GM19023 (cell line): ENCODE measurements around the gene AP3M1.
A peak's percentile ranks its signal among the peaks of the same experiment; 100 is the strongest.

Experiments
- ATAC-seq: cut with Tn5 transposase; IDR thresholded peaks from one replicate; pipeline ENCODE4 v1.9.1; 2021; ENCODE audit warnings: mild to moderate bottlenecking, moderate library complexity; ENCODE audit not compliant: unreplicated experiment

Gene AP3M1

GRCh38 chr10:74117738-74118137 lies 32.9 kb downstream of the AP3M1 start:
- no peak for ATAC-seq

DNA sequence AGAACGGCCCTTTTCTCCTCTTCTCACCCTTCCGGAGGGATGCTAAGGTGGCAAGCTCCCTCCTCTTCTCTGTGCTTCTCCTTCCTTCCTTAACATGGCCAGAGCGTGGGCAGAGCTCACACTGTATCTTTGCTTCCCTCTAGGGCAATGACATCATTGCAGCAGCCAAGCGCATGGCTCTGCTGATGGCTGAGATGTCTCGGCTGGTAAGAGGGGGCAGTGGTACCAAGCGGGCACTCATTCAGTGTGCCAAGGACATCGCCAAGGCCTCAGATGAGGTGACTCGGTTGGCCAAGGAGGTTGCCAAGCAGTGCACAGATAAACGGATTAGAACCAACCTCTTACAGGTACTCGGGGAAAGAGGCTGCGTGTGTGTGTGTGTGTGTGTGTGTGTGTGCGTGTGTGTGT lies 36.6 kb downstream of the AP3M1 start:
- no peak for ATAC-seq

GRCh38 chr10:74113546-74113945 lies 37.1 kb downstream of the AP3M1 start:
- no peak for ATAC-seq

GRCh38 chr10:74111799-74112198 lies 38.8 kb downstream of the AP3M1 start:
- no peak for ATAC-seq

DNA sequence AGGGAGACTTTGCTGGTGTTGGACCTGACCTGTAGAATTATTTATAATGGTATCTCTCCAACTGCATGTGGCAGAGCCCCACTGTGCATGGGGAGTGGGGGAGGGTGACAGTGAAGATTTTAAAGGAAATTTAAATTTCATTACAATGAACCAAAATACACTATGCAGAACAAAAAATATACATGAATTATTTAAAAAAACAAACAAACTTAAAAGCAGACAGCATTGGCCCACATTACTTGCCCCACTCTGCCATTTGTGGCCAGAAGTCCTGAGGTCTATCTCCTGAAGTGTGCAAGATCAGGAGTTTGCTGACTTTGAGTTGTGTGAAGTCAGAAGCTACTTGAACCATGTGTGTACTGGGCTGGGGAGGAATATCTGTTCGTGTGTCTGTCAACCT lies 40.5 kb downstream of the AP3M1 start:
- no peak for ATAC-seq

GRCh38 chr10:74109452-74109851 lies 41.2 kb downstream of the AP3M1 start:
- ATAC-seq = no peak

GRCh38 chr10:74107391-74107790 lies 43.2 kb downstream of the AP3M1 start:
- ATAC-seq = no peak

GRCh38 chr10:74104996-74105395 lies 45.6 kb downstream of the AP3M1 start:
- ATAC-seq = no peak

- no peak for ATAC-seq
Measured at GRCh38 chr10:74104480-74104879, 46.1 kb downstream of the AP3M1 start.

DNA sequence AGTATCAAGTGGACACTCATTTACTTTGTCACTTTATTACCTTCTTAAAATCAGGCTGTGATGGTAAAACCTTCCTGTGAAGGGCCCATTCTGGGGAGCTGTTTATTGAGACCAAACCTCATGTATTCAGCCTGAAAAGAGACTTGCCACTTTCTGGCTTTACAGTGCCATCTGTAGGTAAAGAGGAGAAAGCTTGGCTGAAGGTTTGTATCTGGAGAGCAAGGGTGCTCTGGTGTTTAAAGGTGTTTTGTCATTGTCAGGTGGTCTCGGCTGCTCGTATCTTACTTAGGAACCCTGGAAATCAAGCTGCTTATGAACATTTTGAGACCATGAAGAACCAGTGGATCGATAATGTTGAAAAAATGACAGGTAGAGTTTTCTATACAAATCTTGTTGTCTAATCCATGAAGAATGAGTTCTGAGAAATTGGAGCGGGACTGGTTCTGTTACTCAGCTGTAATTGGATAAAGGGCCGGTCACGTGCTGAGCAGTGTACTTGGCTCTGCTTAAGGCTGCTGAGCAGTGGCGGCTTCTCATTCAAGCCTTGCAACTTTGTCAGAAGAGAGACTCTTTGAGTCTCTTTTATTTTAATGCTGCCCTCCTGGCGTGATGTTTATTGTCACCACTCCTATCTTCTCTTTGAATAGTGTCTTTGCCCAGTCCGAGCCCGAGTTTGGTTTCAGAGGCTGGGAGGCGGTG lies 46.9 kb downstream of the AP3M1 start:
- no peak for ATAC-seq

DNA sequence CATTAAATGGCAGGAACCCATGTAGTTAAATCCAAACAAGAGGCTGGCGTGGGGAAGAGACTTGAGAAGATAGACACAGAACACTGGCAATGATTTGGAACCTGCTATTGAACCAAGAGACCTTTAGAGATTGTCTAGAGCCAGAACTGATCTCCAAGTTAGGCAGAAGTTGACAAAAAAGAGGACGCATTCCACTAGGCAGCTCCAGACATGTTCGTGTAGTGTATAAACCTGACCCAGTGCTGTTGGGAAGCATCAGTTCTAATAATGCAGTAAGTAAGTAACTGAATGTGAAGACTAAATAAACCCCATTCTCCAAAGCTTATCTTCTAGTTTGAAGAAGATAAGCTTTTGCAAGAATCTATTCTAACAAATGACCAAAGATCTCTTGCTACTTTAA lies 50.8 kb downstream of the AP3M1 start:
- no peak for ATAC-seq

DNA sequence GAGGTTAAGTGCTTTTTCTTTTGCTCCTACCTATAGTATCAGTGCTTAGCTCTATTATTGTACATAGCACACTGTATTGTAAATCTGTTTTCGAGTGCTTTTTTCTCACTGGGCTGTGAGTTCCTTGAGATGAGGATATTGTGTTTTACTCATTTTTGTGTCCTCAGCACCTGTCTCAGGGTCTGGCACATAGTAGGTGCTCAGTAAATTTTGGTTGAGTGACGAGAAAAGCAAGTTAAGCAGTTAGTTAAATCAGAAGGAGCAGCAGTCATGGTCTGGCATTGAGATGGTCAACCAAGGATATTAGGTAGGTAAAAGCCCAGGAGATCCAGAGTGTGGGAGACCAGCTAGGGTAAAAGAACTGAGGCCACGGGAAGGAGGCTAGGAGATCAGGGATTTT lies 51.2 kb downstream of the AP3M1 start:
- ATAC-seq = no peak

GRCh38 chr10:74097776-74098175 lies 52.9 kb downstream of the AP3M1 start:
- ATAC-seq = no peak

GRCh38 chr10:74096777-74097176 lies 53.9 kb downstream of the AP3M1 start:
- ATAC-seq = peak; percentile 72

DNA sequence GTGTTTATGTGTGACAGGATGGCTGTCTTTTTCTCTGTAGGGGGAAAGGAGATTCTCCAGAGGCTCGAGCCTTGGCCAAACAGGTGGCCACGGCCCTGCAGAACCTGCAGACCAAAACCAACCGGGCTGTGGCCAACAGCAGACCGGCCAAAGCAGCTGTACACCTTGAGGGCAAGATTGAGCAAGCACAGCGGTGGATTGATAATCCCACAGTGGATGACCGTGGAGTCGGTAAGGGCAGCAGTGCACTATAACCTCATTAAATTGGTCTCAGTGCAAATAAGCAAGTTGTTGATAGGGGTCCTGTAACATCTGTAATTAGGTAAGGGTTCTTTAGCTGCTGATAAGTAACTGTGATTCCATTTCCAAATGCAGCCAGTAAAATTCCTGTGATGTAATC lies 56.4 kb downstream of the AP3M1 start:
- ATAC-seq = no peak

GRCh38 chr10:74093530-74094164 lies 57.0 kb downstream of the AP3M1 start:
- ATAC-seq = no peak

DNA sequence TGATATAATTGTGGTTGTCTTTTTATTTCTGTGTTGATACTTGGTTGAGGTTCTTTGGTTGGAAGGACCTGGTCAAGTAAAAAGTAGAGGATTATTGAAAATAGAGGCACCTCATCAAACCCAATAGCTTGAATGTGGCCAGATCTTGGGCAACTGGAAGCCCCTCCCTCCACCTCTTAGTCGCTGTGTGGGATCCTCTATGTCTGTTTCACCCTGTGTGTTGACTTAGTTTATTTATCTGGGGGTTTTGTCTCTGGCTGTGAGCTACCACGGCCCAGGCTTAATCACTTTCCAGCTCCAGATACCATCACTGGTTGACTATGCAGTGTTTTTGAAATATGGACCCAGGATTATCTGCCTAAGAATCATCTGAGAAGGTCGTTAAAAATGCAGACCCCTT lies 58.3 kb downstream of the AP3M1 start:
- no peak for ATAC-seq

DNA sequence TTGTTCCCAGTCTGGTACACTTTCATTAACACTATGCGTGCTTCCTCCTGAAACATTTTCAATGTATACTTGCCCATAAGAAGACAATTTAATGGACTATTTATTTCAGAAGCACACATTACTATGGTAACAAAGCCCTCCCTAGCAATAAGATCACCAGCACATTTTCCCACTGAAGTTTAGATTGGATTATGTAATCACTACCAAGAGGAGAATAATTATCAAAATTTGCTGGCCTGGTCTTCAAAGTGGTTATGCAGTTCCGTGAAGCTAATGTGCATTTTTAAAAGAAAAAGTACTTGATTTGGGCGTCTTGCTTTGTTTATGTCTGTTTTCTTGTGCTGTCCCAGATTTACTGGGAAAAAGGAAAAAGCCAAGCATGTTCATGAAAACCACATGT lies 61.9 kb downstream of the AP3M1 start:
- no peak for ATAC-seq

DNA sequence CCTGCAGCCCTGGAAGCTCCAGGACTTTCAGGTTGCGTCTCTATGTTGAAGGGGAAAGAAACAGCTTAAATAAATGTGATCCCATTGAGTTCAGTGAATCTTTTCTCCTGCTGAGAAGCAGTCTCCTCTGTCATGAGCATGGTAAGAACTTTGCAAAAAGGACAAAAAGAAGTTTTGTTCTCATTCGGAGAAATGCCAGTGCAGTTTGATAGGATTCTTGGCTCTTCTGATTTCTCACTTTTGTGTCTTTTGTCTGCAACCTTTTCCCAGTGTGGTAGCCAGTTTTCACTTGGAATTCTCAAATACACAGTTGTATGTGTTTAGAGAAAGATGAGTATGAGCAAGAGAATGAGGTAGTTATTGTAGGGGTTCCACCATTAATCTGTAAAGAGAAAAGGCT lies 64.3 kb downstream of the AP3M1 start:
- no peak for ATAC-seq

DNA sequence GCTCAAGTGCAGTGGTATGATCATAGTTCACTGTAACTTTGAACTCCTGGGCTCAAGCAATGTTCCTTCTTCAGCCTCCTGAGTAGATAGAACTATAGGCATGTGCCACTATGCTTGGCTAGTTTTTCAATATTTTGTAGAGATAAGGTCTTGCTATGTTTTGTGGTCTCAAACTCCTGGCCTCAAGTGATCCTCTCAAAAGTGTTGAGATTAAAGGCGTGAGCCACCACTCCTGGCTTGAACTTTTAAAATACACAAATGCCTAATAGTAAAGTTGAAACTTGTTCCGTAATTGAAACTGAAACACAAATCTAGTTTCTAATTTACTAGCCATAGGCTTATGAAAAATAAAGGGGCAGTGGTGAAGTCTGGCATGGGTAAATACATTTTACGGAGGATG lies 65.7 kb downstream of the AP3M1 start:
- ATAC-seq = peak; percentile 70

DNA sequence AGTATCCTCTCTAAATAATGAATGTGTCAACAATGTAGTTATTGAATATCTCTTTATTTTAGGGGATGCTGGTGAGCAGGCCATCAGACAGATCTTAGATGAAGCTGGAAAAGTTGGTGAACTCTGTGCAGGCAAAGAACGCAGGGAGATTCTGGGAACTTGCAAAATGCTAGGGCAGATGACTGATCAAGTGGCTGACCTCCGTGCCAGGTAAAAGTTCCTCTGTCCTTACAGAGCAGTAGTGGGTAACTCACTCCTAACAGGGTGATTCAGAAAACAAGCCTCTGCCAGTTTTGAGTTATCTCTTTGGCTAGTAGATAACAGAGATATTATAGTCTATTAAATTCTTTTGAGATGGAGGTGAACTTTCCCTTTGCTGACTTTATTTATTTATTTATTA lies 67.3 kb downstream of the AP3M1 start:
- ATAC-seq = no peak

- no peak for ATAC-seq
Measured at GRCh38 chr10:74081941-74082718, 68.5 kb downstream of the AP3M1 start.
